GM21390 (cell line): ENCODE results near the gene LPCAT4.

Source experiments
- ATAC-seq: cut with Tn5 transposase; IDR thresholded peaks from one replicate; pipeline ENCODE4 v1.9.1; 2021; ENCODE audit not compliant: unreplicated experiment

The LPCAT4 gene

GRCh38 chr15:34337557-34338306 is 29.3 kb downstream of the LPCAT4 start, which contains the start of gene SLC12A6:
Gene SLC12A6, minus strand, starts transcription at chr15:34337781. Its CDS starts 1,101 bp downstream, at chr15:34336680.
- peak; percentile 59 for ATAC-seq

GRCh38 chr15:34336991-34337556 is 29.9 kb downstream of the LPCAT4 start:
- peak; percentile 6 for ATAC-seq

GRCh38 chr15:34336231-34336990 is 30.6 kb downstream of the LPCAT4 start:
- ATAC-seq, result no peak

DNA sequence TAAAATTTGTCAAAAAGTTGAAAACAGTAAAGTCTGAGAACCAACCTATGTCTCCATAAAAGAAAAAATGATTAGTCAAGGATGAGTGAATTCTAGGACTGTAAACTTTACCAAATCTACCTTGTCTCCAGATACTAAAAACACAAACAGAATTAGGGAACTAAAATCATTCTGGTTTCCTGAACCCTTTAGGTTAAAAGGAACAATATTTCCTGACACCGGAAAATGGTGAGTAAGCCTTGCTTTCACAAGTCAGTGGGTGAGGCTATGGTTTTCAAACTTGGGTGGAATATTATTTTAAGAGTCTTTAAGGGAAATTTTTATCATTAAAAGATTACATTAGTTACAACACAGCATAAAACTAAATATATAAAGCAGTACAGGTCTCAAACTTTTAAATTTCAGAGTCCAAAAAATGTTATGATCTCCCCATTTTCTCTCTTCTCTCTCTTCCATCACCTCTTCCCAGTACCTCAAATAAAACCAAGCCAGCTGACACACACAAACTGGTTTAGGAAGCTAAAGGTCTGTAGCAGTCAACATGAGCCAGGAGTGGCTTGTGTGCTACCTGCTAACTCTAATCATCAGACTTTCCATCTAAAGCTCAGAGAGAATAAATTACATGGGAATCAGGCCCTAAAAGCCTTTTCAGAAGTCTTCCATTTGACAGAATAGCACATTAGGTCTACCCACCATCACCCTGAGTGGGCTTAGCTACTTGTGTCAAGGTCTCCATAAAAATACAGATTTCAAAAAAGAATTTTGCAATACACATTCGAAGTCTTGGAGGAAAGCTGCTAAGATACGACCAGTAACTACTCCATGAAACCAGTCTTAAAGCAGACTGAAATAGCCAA is 31.6 kb downstream of the LPCAT4 start:
- no peak for ATAC-seq

GRCh38 chr15:34334672-34335071 is 32.3 kb downstream of the LPCAT4 start:
- ATAC-seq, result no peak

GRCh38 chr15:34332553-34333120 is 34.4 kb downstream of the LPCAT4 start:
- ATAC-seq, result no peak

DNA sequence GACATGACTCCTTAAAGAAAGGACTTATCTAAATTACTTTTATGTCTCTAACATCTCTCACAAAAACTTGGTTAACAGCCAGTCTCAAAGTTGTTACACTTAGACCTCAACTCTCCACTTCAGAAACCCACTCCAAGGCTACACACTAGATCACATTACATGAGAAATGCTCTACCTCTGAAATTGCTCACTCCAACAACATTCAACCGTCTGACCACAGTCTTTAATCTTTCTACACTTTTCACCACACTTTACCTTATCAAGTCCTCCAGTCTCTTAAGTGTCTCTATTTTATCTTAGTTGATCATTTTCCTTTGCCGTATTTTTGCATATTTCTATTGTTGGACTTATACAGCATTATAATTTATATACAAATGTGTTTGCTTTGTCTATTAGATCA is 35.2 kb downstream of the LPCAT4 start:
- no peak for ATAC-seq

GRCh38 chr15:34330279-34330678 is 36.7 kb downstream of the LPCAT4 start:
- no peak for ATAC-seq

GRCh38 chr15:34329006-34329405 is 38.0 kb downstream of the LPCAT4 start:
- no peak for ATAC-seq

DNA sequence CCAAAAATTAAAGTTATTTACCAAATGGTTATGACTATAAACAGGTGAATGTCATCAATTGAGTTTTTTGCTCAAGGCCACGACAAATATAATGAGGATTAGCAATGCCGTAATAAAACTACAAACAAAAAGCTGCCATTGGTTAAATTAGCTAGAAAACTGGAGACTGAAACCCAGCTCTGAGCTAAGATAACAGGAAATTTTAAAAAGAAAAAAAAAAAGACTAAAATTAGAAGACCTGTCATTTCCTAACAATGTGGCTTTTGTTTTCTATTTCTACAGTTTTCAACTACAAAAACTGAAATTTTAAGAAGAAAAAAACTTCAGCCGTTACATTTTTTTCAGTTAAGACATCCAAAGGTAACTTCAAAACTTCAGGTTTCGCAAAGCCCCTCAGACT is 39.1 kb downstream of the LPCAT4 start:
- ATAC-seq, result peak; percentile 52

GRCh38 chr15:34325368-34325767 is 41.6 kb downstream of the LPCAT4 start:
- ATAC-seq, result no peak

- no peak for ATAC-seq
Measured at GRCh38 chr15:34324933-34325332, 42.1 kb downstream of the LPCAT4 start.

- ATAC-seq, result no peak
Measured at GRCh38 chr15:34323217-34323616, 43.8 kb downstream of the LPCAT4 start.

DNA sequence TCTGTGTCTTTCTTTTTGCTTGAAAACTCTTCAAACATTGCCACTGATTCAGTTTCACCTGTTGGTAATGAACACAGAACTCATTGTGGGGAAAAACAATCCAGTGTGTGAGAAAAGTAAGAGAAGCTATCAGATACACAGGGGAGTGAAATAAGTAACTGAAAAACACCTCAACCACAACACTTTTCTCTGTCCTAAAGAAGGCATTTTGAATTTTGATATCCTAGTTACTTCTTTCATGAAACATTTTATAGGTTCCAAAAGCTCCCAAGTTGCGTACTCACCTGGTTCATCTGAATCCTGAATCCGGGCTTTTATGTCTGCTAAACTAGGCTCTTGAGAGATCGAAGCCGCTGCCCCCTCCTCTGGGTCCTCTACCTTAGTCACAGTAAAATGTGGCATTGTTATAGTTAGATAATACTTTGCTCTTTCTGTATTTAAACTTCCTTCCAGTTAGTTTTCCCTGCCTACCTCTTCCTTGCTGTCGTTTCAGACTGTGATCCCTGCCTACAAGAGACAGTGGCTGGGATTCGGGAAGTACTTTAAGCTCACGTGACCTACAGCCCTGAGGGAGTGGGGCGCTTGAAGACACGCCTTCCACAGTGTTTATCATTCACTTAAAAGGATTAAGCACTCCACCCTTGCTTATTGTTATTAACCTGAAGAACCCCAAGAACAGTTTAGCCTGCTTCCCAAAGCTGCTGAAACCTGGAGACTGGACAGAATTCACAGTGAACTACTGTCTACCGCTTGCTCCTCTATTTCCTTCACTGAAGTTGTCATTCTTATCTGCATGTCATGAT is 48.5 kb downstream of the LPCAT4 start:
- peak; percentile 57 for ATAC-seq

- no peak for ATAC-seq
Measured at GRCh38 chr15:34314491-34315490, 52.2 kb downstream of the LPCAT4 start.

DNA sequence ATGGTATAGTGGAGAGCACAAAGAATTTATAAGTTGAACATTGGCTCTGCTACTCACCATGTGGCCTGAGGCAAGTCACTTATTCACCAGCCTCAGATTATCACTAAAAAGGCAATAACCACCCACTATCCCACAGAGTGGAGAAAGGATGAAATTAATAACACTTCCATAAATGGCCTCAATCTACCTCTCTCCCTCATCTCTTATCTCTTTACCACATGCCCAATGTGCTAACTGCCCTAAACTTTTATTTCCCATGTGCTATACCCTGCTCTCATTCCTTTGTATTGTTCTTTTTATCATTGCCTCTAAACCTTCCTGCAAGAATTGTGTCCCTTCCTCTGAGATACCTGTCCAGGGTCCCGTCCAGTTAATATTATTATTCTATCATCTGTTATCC is 55.4 kb downstream of the LPCAT4 start:
- no peak for ATAC-seq
